ENCODE data around the gene LDLRAD4.

LDLRAD4 gene

GRCh38 chr18:13527256-13527655 is 308.7 kb downstream of the LDLRAD4 start:
- no peak for DNase-seq

- DNase-seq = no peak
Observed at GRCh38 chr18:13527730-13528129, 309.2 kb downstream of the LDLRAD4 start.

GRCh38 chr18:13528739-13529392 is 310.3 kb downstream of the LDLRAD4 start:
- no peak for DNase-seq

- DNase-seq = no peak
Observed at GRCh38 chr18:13530033-13530878, 311.7 kb downstream of the LDLRAD4 start.

- DNase-seq = no peak
Observed at GRCh38 chr18:13530879-13531387, 312.4 kb downstream of the LDLRAD4 start.

- DNase-seq = no peak
Observed at GRCh38 chr18:13531681-13532325, 313.2 kb downstream of the LDLRAD4 start.

GRCh38 chr18:13532406-13533075 is 314.0 kb downstream of the LDLRAD4 start:
- no peak for DNase-seq

- no peak for DNase-seq
Observed at GRCh38 chr18:13534631-13535030, 316.1 kb downstream of the LDLRAD4 start.

- DNase-seq = no peak
Observed at GRCh38 chr18:13536578-13536977, 318.0 kb downstream of the LDLRAD4 start.

- no peak for DNase-seq
Observed at GRCh38 chr18:13537022-13537780, 318.6 kb downstream of the LDLRAD4 start.

GRCh38 chr18:13538630-13539029 is 320.1 kb downstream of the LDLRAD4 start:
- no peak for DNase-seq

GRCh38 chr18:13539050-13539449 is 320.5 kb downstream of the LDLRAD4 start:
- DNase-seq = peak in 1 of 4 experiments; percentile 31

GRCh38 chr18:13539843-13540476 is 321.4 kb downstream of the LDLRAD4 start:
- no peak for DNase-seq

- no peak for DNase-seq
Observed at GRCh38 chr18:13540477-13541182, 322.1 kb downstream of the LDLRAD4 start.

- no peak for DNase-seq
Observed at GRCh38 chr18:13541621-13542519, 323.3 kb downstream of the LDLRAD4 start.

GRCh38 chr18:13542520-13542847 is 323.9 kb downstream of the LDLRAD4 start:
- DNase-seq = no peak

GRCh38 chr18:13543144-13543543 is 324.6 kb downstream of the LDLRAD4 start:
- no peak for DNase-seq

- no peak for DNase-seq
Observed at GRCh38 chr18:13543811-13544732, 325.5 kb downstream of the LDLRAD4 start.

GRCh38 chr18:13544953-13545352 is 326.4 kb downstream of the LDLRAD4 start:
- no peak for DNase-seq

Data from activated naive CD4-positive, alpha-beta T cell (primary cell).